NCI-H2107 (cell line): ENCODE data around the gene GJB4.

Experiments used
- DNase-seq: peaks from one replicate; lab custom pipeline; 2025; lab: John Stamatoyannopoulos, UW

GJB4 gene

DNA sequence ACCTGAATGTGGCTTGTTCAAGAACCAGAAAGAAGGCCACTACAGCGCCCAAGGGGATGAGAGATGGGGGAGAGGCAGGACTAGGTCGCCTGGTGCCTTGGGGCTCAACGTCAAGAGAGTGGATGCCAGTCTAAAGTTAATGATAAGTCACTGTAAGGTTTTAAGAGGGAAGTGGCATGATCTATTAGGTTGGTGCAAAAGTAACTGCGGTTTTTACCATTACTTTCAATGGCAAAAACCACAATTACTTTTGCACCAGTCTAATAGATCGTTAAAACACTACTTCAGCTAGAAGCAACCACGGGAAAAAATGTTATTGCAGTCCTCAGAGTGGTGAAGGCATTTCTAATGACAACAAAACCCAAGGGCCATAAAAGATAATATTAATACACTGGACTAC, 18.8 kb downstream of the GJB4 start:
- DNase-seq: no peak

DNA sequence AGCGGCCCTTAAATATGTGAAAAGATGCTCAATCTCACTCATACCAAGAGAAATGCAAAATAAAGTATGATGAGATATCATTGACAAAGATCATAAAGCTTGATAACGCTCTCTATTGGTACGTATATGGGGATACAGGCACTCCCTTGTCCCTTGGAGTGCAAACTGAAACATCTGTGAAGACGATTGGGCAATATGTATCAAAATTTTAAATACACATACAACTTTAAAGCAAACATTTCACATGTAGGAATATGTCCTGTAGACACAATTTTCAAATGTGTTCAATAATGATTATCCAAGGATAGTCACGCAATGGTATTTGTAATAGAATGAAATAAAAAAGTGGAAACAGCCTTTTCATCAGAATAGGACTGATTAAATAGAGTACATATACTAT, 19.5 kb downstream of the GJB4 start:
- no peak for DNase-seq

- DNase-seq: no peak
Observed at GRCh38 chr1:34779526-34779925, 20.0 kb downstream of the GJB4 start.

DNA sequence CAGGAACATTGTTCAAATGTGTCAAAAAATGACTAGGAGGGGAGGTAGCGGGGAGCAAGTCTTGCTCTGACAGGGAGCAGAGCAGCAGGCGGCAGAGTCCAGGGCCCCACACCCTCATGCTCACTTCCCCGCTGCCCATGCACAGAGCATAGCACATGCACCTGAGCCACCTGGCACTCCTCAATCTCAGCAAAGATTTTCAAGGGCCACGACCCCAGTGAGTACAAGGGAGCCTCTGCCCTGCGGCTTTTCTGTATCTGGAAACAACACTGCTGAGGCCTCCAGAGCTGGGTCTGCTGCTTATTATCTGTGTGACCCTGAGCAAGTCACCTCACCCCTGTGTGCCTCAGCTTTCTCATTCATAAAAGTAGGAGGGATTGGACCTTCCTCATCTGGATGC, 20.4 kb downstream of the GJB4 start:
- no peak for DNase-seq

DNA sequence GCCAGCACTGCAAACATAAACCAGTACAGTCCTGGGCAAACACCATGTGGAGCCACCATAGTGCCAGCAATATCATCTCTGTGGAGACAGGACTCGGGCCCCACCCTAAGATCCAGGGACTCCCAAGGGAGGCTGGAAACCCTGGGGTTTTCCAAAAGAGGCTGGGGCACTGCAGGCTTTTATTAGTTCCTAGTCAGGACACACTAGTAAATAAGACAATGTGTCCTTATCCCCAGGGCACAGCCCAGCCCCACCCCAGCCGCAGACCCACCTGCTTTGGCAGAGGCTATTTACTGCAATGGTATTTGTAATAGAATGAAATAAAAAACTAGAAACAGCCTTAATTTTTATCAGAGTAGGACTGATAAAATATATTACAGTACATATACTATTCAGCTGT, 21.0 kb downstream of the GJB4 start:
- DNase-seq: no peak

- no peak for DNase-seq
Observed at GRCh38 chr1:34781071-34781843, 21.7 kb downstream of the GJB4 start, which contains the start of gene GJB3. GJB3 (plus strand) TSS chr1:34781214; CDS start chr1:34784763, 3,549 bp downstream.

DNA sequence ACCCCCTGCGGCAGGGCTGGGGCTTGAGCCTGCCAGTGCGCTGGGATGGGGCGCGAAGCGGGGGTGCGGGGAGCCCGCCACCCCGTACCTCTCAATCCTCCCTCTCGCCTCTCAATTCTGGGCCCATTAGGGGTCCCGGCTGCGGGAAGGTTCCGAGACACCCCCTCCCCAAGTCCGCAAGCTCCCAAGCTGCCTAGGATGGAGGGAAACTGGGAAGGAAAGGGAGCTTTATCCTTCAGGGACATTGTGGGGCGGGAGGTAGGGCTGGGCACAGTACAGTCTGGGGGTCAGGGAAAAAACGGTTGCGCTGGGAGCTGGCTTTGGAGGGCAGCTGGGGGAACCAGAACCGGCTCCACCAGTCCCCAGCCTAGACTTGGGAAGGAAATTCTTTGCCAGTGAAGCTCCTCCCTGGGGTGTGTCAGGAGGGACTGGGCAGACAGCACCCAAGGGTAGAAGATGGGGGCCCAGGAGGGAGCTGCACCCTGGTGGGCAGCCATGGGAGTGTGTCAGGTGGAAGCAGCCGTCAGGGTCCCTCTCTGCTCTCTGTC, 22.4 kb downstream of the GJB4 start:
- no peak for DNase-seq

DNA sequence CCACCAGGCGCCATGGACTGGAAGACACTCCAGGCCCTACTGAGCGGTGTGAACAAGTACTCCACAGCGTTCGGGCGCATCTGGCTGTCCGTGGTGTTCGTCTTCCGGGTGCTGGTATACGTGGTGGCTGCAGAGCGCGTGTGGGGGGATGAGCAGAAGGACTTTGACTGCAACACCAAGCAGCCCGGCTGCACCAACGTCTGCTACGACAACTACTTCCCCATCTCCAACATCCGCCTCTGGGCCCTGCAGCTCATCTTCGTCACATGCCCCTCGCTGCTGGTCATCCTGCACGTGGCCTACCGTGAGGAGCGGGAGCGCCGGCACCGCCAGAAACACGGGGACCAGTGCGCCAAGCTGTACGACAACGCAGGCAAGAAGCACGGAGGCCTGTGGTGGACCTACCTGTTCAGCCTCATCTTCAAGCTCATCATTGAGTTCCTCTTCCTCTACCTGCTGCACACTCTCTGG, 25.2 kb downstream of the GJB4 start:
- DNase-seq: no peak

DNA sequence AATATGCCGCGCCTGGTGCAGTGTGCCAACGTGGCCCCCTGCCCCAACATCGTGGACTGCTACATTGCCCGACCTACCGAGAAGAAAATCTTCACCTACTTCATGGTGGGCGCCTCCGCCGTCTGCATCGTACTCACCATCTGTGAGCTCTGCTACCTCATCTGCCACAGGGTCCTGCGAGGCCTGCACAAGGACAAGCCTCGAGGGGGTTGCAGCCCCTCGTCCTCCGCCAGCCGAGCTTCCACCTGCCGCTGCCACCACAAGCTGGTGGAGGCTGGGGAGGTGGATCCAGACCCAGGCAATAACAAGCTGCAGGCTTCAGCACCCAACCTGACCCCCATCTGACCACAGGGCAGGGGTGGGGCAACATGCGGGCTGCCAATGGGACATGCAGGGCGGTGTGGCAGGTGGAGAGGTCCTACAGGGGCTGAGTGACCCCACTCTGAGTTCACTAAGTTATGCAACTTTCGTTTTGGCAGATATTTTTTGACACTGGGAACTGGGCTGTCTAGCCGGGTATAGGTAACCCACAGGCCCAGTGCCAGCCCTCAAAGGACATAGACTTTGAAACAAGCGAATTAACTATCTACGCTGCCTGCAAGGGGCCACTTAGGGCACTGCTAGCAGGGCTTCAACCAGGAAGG, 25.8 kb downstream of the GJB4 start:
- no peak for DNase-seq

GRCh38 chr1:34785875-34786470, 26.4 kb downstream of the GJB4 start:
- no peak for DNase-seq

GRCh38 chr1:34786521-34787325, 27.2 kb downstream of the GJB4 start:
- DNase-seq: peak; percentile 12

- DNase-seq: no peak
Observed at GRCh38 chr1:34787461-34788420, 28.2 kb downstream of the GJB4 start.

DNA sequence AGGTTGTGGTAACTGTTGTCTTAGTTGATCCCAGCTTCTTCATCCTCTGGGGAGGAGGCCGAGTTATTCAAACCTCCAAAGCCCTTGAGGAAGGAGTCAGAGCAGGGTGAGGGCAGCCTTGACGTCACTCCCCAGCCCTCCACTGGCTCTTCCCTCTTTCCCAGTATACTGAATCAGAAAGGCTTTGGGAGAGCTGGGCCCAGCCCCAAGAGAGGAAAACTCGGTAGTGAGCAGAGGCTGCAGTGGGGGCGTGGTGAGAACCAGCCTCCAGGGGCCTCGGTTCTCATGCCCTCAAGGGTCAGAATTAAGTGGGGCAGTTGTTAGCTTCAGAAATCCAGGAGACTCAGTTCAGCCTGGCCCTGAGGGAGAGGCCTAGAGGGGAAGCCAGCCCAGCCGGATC, 31.4 kb downstream of the GJB4 start:
- no peak for DNase-seq

DNA sequence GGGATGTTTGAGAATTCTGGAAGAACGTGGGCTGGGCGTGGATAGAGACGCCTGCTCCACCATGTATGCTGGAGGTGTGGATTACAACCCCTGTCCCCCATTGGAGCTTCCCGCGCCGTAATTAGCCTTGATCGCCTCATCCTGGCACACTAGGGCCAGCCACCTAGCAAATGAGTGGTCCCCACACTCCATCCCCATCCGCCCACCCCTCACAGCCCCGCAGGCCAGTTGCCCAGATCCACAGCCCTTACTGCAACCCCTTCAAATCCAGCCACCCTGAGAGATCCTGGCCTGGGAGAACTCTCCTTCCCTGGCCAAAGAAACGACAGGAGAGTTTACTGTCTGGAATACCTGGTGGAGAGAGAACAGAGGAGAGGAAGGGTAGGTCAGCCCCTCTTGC, 32.9 kb downstream of the GJB4 start:
- no peak for DNase-seq

DNA sequence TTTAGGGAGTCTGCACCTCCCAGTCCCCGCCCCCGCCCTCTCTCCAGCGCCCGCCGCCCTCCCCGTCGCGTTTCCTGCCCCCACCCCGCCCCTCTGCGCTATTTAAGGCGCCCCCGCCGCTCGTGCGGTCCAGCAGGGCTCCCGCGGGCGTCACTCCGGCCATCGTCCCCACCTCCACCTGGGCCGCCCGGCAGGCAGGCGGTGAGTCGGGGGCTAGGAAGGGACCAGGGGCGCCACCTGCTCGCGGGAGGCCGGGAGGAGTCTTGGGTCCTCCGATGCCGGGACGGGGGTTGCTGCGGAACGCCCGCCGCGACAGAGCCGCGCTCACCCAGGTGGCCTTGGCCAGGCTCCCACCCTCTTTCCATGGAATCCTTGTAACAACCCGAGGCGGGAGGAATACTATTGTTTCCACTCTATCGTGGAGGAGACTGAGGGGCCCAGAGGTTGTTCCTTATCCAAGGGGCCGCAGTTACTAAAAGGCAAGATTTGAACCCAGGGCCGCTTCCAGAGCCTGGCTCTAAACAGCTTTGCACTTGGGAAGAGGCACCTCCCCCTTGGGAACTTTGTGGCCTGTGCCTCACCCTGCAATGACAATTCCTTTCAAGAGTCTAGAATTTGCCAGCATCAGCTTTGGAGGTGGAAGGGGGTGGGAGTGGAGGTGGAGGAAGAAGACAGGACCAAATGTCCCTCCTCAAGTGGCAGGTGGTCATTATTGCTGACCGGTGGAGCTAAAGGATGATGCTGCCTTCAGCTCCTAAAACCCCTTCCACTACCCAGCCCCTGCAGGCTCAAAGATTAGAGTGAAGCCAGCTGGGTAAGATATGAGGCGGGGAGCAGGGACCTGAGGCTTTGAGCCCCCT, 33.6 kb downstream of the GJB4 start, which contains the start of gene GJA4:
GJA4 (plus strand) TSS at position 132 of the 860 bp plus-strand sequence. CDS start 1,215 bp downstream, outside the sequence.
- no peak for DNase-seq

DNA sequence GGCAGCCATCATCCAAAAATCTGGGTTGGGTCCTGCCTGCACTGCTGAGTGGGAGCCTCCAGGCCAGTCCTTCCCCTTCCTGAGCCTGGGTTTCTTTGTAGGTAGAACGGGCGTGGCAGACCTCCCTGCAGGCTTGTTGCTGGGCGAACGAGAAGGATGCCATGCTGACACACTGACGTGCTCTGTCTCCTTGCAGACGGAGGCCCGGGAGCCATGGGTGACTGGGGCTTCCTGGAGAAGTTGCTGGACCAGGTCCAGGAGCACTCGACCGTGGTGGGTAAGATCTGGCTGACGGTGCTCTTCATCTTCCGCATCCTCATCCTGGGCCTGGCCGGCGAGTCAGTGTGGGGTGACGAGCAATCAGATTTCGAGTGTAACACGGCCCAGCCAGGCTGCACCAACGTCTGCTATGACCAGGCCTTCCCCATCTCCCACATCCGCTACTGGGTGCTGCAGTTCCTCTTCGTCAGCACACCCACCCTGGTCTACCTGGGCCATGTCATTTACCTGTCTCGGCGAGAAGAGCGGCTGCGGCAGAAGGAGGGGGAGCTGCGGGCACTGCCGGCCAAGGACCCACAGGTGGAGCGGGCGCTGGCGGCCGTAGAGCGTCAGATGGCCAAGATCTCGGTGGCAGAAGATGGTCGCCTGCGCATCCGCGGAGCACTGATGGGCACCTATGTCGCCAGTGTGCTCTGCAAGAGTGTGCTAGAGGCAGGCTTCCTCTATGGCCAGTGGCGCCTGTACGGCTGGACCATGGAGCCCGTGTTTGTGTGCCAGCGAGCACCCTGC, 34.7 kb downstream of the GJB4 start:
- no peak for DNase-seq

- DNase-seq: no peak
Observed at GRCh38 chr1:34794790-34795180, 35.2 kb downstream of the GJB4 start.

DNA sequence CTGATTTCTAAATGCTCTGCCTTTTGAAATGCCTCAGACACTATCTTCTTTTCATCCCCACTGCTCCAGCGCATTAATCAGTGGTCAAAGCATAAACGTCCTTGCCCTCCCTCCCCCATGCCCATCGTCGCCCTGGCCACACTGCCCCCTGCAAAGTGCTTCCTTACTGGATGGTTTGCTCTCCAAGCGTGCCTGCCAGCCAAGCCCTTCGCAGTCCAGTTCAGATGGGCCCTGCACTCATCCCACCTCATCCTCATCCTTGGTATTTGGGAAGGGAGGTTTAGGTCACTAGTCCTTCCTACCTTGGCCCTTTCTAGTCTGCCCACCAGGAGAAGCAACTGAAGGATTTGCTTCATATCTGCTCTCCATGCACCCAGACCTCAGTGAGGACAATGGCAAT, 36.4 kb downstream of the GJB4 start:
- no peak for DNase-seq

DNA sequence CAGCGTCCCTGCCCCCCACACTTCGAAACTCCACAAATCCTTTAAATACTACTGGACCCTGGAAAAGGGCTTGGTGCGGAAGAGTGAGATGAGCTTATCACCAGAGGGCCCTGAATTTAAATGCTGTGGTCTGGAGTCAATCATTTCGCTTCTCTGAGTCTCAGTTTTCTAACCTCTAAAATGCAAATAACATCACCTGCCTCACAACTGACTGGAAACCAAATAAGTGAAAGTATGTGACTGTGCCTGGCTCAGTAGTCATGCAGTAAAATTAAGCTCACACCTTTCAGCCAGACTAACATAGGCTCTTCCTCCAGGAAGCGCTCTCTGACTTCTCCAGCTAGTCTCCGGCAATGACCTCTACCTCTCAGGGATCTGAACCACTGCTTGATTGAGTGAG, 37.5 kb downstream of the GJB4 start:
- no peak for DNase-seq
